ENCODE results near the gene SMPD3. TPM values are rescaled to one million over a fixed set of nuclear protein-coding genes. Genes with fewer than 3 reads are reported as not detected.

Gene SMPD3
- total and polyA plus RNA-seq, 2 experiments from 2014 or later: 0.57 to 0.83 TPM

- no peak for TF ChIP-seq REST (IDR thresholded peaks at IDR 0.05; ENCODE audit: unreplicated experiment)
- TF ChIP-seq CTCF (conservative IDR thresholded peaks at IDR 0.05; ENCODE audit: low read depth in 2 of 2): no peak
Measured at GRCh38 chr16:68452176-68452575, 3.9 kb upstream of the SMPD3 start (continued).

GRCh38 chr16:68451676-68452075 is 3.4 kb upstream of the SMPD3 start:
- ATAC-seq: no peak
- Mint-ChIP-seq H3K27me3 (ENCODE audit: insufficient read depth, low read depth, poor library complexity) (peaks cover 18% of the 10 kb centered on the region), H3K4me3 (no peak overlapping the region)
- TF ChIP-seq STAT1 (IDR thresholded peaks at IDR 0.05; ENCODE audit: unreplicated experiment): no peak
- TF ChIP-seq NANOG (IDR thresholded peaks at IDR 0.05; ENCODE audit: borderline replicate concordance): no peak
- no peak for TF ChIP-seq JUNB (IDR thresholded peaks at IDR 0.05; ENCODE audit: unreplicated experiment)
- TF ChIP-seq POLR2AphosphoS5 (IDR thresholded peaks at IDR 0.05; ENCODE audit: low read depth): no peak
- no peak for TF ChIP-seq ZNF462 (CRISPR knock-in tag; IDR thresholded peaks at IDR 0.05)
- TF ChIP-seq EZH2phosphoT487 (IDR thresholded peaks at IDR 0.05; ENCODE audit: unreplicated experiment): no peak
- no peak for TF ChIP-seq CREB1 (CRISPR knock-in tag; IDR thresholded peaks at IDR 0.05; ENCODE audit: low read depth)
- TF ChIP-seq ETS1 (IDR thresholded peaks at IDR 0.05): no peak
- TF ChIP-seq ZNF331 (CRISPR knock-in tag; IDR thresholded peaks at IDR 0.05; ENCODE audit: low read depth): no peak

More at GRCh38 chr16:68451676-68452075, 3.4 kb upstream of the SMPD3 start:
- Histone ChIP-seq H3K4me1 (ENCODE audit: insufficient read depth) (peaks cover 9% of the 10 kb centered on the region; the same call in 1 of the 2 replicates), H3K4me2 (no peak overlapping the region), H3K79me2 (replicated peaks; ENCODE audit: insufficient read depth) (no peaks in the 10 kb centered on the region), H3K27ac (ENCODE audit: low read depth) (no peak overlapping the region), H3F3A (replicated peaks; ENCODE audit: low read depth) (no peaks in the 10 kb centered on the region), H4K20me1 (replicated peaks; ENCODE audit: insufficient read depth) (no peaks in the 10 kb centered on the region; the same call in 1 of the 2 replicates), H3K4me3 (no peak overlapping the region), H3K9me2 (ENCODE audit: insufficient read depth) (no peaks in the 10 kb centered on the region), H2AFZ (no peak overlapping the region), H3K27me3 (ENCODE audit: insufficient read depth) (peaks cover 14% of the 10 kb centered on the region), H3K36me3 (ENCODE audit: insufficient read depth) (no peaks in the 10 kb centered on the region)
- no peak for DNase-seq (ENCODE audit: low spot score)
- H3K27ac Mint-ChIP-seq: no peak overlapping the region
- H3K4me1 Mint-ChIP-seq: peaks cover 8% of the 10 kb centered on the region; the same call in 2 of the 3 replicates
- H3K9me3 Mint-ChIP-seq: no peaks in the 10 kb centered on the region; the same call in 2 of the 3 replicates
- no peaks in the 10 kb centered on the region; the same call in 2 of the 3 replicates for H3K36me3 Mint-ChIP-seq (ENCODE audit: low read depth)
